H1 (cell line): ENCODE data around the gene TRIM62. TPM values are rescaled to one million over a fixed set of nuclear protein-coding genes. Genes with fewer than 3 reads are reported as not detected.

Experiments used
- CTCF ChIA-PET: fragments of 300-600 bp; sonication (Branson Sonifier 250); formaldehyde crosslinking; loops from one replicate; lab custom pipeline; 2021; ENCODE audit not compliant: partially characterized antibody; lab: Charles Lee
- POLR2A ChIA-PET: fragments of 300-600 bp; sonication (Branson Sonifier 250); formaldehyde crosslinking; loops from one replicate; lab custom pipeline; 2021; ENCODE audit warnings: inconsistent platforms; ENCODE audit not compliant: partially characterized antibody; lab: Charles Lee
- DNase-seq, 2 experiments: peaks; one replicate each; pipeline versions ENCODE4 v3.0.0 to v3.0.0-alpha.2; 2010 to 2022; ENCODE audit warnings: low spot score in 2 of 2, low read depth in 1 of 2, mixed read lengths in 1 of 2
- FAIRE-seq: peaks from 2 replicates; lab custom pipeline; 2011; peaks lifted over from hg19 to GRCh38; lab: Jason Lieb, UNC
- H2AFZ ChIP-seq: 2 replicates; pipeline ENCODE4 v1.8.1; 2012; ENCODE audit warnings: low read length, inconsistent platforms
- H2AK5ac ChIP-seq: 2 replicates; pipeline ENCODE4 v1.6.1; 2013; ENCODE audit warnings: low read depth, low read length
- H2BK120ac ChIP-seq: replicated peaks from 2 replicates; pipeline ENCODE3; 2013; ENCODE audit warnings: low read depth, low read length, inconsistent platforms
- H2BK12ac ChIP-seq: 2 replicates; pipeline ENCODE4 v1.6.1; 2013; ENCODE audit warnings: low read depth, low read length
- H2BK15ac ChIP-seq: 2 replicates; pipeline ENCODE4 v1.6.1; 2013; ENCODE audit warnings: low read length
- H2BK20ac ChIP-seq: 2 replicates; pipeline ENCODE4 v1.6.1; 2013; ENCODE audit warnings: low read length
- H2BK5ac ChIP-seq: 2 replicates; pipeline ENCODE4 v1.6.1; 2013; ENCODE audit warnings: low read depth, low read length
- H3K14ac ChIP-seq: 2 replicates; pipeline ENCODE4 v1.6.1; 2013; ENCODE audit warnings: inconsistent platforms; ENCODE audit not compliant: insufficient read length
- H3K18ac ChIP-seq: 2 replicates; pipeline ENCODE4 v1.6.1; 2013; ENCODE audit warnings: low read length; ENCODE audit errors: extremely low read depth
- H3K23ac ChIP-seq: 2 replicates; pipeline ENCODE4 v1.6.1; 2013; ENCODE audit warnings: inconsistent platforms; ENCODE audit not compliant: insufficient read length
- H3K23me2 ChIP-seq: 2 replicates; pipeline ENCODE4 v1.6.1; 2013; ENCODE audit warnings: low read depth, low read length
- H3K27ac ChIP-seq: 2 replicates; pipeline ENCODE4 v1.6.1; 2011; ENCODE audit warnings: low read depth, low read length, inconsistent platforms
- H3K27me3 ChIP-seq, 4 experiments: replicated peaks in 1 of 4; 1 replicate in 1 of 4; 2 replicates in 3 of 4; pipeline versions ENCODE4 v1.6.1 to v1.8.1; 2011 to 2013; ENCODE audit warnings: low read length in 3 of 4, mild to moderate bottlenecking in 3 of 4, inconsistent platforms in 2 of 4, mixed read lengths in 2 of 4, moderate library complexity in 1 of 4; ENCODE audit not compliant: control insufficient read depth in 3 of 4, insufficient read depth in 3 of 4; ENCODE audit errors: extremely low read depth in 1 of 4
- H3K36me3 ChIP-seq, 4 experiments: 2 replicates each; pipeline versions ENCODE4 v1.6.1 to v1.8.1; 2011 to 2013; ENCODE audit warnings: mild to moderate bottlenecking in 4 of 4, low read length in 3 of 4, moderate library complexity in 2 of 4, control low read depth in 1 of 4, inconsistent platforms in 1 of 4; ENCODE audit not compliant: insufficient read depth in 4 of 4, control insufficient read depth in 2 of 4
- H3K4ac ChIP-seq: replicated peaks from 2 replicates; pipeline ENCODE3; 2013; ENCODE audit warnings: low read length, low read depth, mixed read lengths, inconsistent platforms; ENCODE audit not compliant: insufficient read length
- H3K4me1 ChIP-seq, 4 experiments: replicated peaks in 1 of 4; 1 replicate in 1 of 4; 2 replicates in 3 of 4; pipeline versions ENCODE4 v1.6.1 to v1.8.1; 2011 to 2013; ENCODE audit warnings: low read length in 3 of 4, inconsistent platforms in 2 of 4, mixed read lengths in 1 of 4; ENCODE audit not compliant: insufficient read depth in 4 of 4, control insufficient read depth in 3 of 4
- H3K4me2 ChIP-seq, 2 experiments: 2 replicates each; pipeline versions ENCODE4 v1.6.1 to v1.8.1; 2011 to 2013; ENCODE audit warnings: low read depth in 2 of 2, low read length in 2 of 2, control low read depth in 1 of 2, inconsistent platforms in 1 of 2, mild to moderate bottlenecking in 1 of 2; ENCODE audit not compliant: insufficient read depth in 1 of 2
- H3K4me3 ChIP-seq, 4 experiments: fragments of 200-600, 300-600 bp in 1 of 4; sonication (generic), shearing (Covaris generic), sonication (Bioruptor Twin) in 1 of 4; 2 replicates each; pipeline versions ENCODE4 v1.5.1 to v1.8.1; 2011 to 2016; ENCODE audit warnings: low read length in 4 of 4, low read depth in 3 of 4, control low read depth in 2 of 4, inconsistent platforms in 2 of 4, mild to moderate bottlenecking in 2 of 4, mixed read lengths in 1 of 4, moderate library complexity in 1 of 4; ENCODE audit not compliant: insufficient read depth in 2 of 4; ENCODE audit errors: extremely low read depth in 1 of 4
- H3K56ac ChIP-seq: replicated peaks from 2 replicates; pipeline ENCODE3; 2013; ENCODE audit warnings: low read depth, mild to moderate bottlenecking, mixed read lengths, low read length, inconsistent platforms; ENCODE audit not compliant: insufficient read length
- H3K79me1 ChIP-seq: 2 replicates; pipeline ENCODE4 v1.6.1; 2013; ENCODE audit warnings: low read depth, low read length, control low read depth
- H3K79me2 ChIP-seq, 2 experiments: 2 replicates each; pipeline versions ENCODE4 v1.6.1 to v1.8.1; 2012 to 2013; ENCODE audit warnings: low read length in 2 of 2, mild to moderate bottlenecking in 2 of 2, inconsistent platforms in 1 of 2; ENCODE audit not compliant: insufficient read depth in 2 of 2, control insufficient read depth in 1 of 2
- H3K9ac ChIP-seq, 4 experiments: replicated peaks in 1 of 4; 1 replicate in 1 of 4; 2 replicates in 3 of 4; pipeline versions ENCODE4 v1.6.1 to v1.8.1; 2011 to 2013; ENCODE audit warnings: low read depth in 3 of 4, low read length in 3 of 4, control low read depth in 2 of 4, mild to moderate bottlenecking in 2 of 4, moderate library complexity in 2 of 4, inconsistent platforms in 1 of 4; ENCODE audit errors: extremely low read depth in 1 of 4
- H3K9me3 ChIP-seq, 2 experiments: 2 replicates each; pipeline versions ENCODE4 v1.6.1 to v1.8.1; 2012 to 2013; ENCODE audit warnings: mild to moderate bottlenecking in 2 of 2, moderate library complexity in 2 of 2, control low read depth in 1 of 2, inconsistent platforms in 1 of 2, low read depth in 1 of 2, low read length in 1 of 2, mixed read lengths in 1 of 2; ENCODE audit not compliant: insufficient read depth in 2 of 2
- H4K20me1 ChIP-seq, 2 experiments: replicated peaks in 1 of 2; 2 replicates each; pipeline versions ENCODE3 to v1.8.1; 2011 to 2013; ENCODE audit warnings: inconsistent platforms in 2 of 2, low read length in 2 of 2, mild to moderate bottlenecking in 1 of 2; ENCODE audit not compliant: insufficient read depth in 2 of 2, control insufficient read depth in 1 of 2
- H4K5ac ChIP-seq: 2 replicates; pipeline ENCODE4 v1.6.1; 2013; ENCODE audit warnings: low read length, low read depth, mixed read lengths, inconsistent platforms; ENCODE audit not compliant: insufficient read length
- H4K8ac ChIP-seq: 2 replicates; pipeline ENCODE4 v1.8.0; 2013; ENCODE audit warnings: mild to moderate bottlenecking, moderate library complexity, low read length, inconsistent platforms; ENCODE audit not compliant: insufficient read depth; ENCODE audit errors: extremely low read depth
- H4K91ac ChIP-seq: replicated peaks from 2 replicates; pipeline ENCODE3; 2013; ENCODE audit warnings: low read length, mixed read lengths, inconsistent platforms; ENCODE audit not compliant: insufficient read length
- ATF2 ChIP-seq: IDR thresholded peaks from 2 replicates; pipeline ENCODE4 v1.6.1; 2012; ENCODE audit warnings: low read length, inconsistent platforms
- CHD2 ChIP-seq: IDR thresholded peaks from 2 replicates; pipeline ENCODE4 v1.6.1; 2012; ENCODE audit warnings: low read length, improper control_type of control experiment
- E2F6 ChIP-seq: IDR thresholded peaks from 2 replicates; pipeline ENCODE4 v1.6.1; 2012; ENCODE audit warnings: inconsistent platforms
- EGR1 ChIP-seq: IDR thresholded peaks from 2 replicates; pipeline ENCODE4 v1.6.1; 2011; ENCODE audit warnings: low read depth, low read length, borderline replicate concordance
- KDM1A ChIP-seq: fragments of 200-600, 300-600 bp; sonication (generic); IDR thresholded peaks from 2 replicates; pipeline ENCODE4 v1.7.1; 2016; ENCODE audit warnings: mild to moderate bottlenecking, low read length, borderline replicate concordance
- MAFK ChIP-seq: IDR thresholded peaks from 2 replicates; pipeline ENCODE4 v1.6.1; 2012; ENCODE audit warnings: low read depth, mild to moderate bottlenecking, improper control_type of control experiment, low read length
- RAD21 ChIP-seq, 2 experiments: IDR thresholded peaks in 1 of 2; conservative IDR thresholded peaks in 1 of 2; 2 replicates each; pipeline ENCODE4 v1.6.1; 2011; ENCODE audit warnings: low read depth in 2 of 2, low read length in 2 of 2, improper control_type of control experiment in 1 of 2, inconsistent platforms in 1 of 2, mild to moderate bottlenecking in 1 of 2, moderate library complexity in 1 of 2
- SIN3A ChIP-seq, 2 experiments: IDR thresholded peaks in 1 of 2; conservative IDR thresholded peaks in 1 of 2; 2 replicates each; pipeline ENCODE4 v1.6.1; 2011 to 2012; ENCODE audit warnings: low read length in 2 of 2, improper control_type of control experiment in 1 of 2, low read depth in 1 of 2, mild to moderate bottlenecking in 1 of 2
- WGBS, 2 experiments: shearing (Covaris generic) in 1 of 2; methylation state at CpG; one replicate each; pipeline versions ENCODE4 v1.1.6 to v1.1.7; 2013 to 2015; ENCODE audit warnings: low lambda C conversion rate in 2 of 2, mixed read lengths in 2 of 2, inconsistent platforms in 1 of 2, low coverage in 1 of 2, missing lambda C conversion rate in 1 of 2; ENCODE audit not compliant: insufficient replicate concordance in 2 of 2, insufficient coverage in 1 of 2, insufficient read length in 1 of 2; ENCODE audit errors: extremely low coverage in 1 of 2, missing lambda C conversion rate in 1 of 2; 5-methylcytosine and 5-hydroxymethylcytosine counted together
- polyA plus RNA-seq, 7 experiments: library from polyadenylated mRNA; depleted of rRNA in 3 of 7; stranded (reverse) in 5 of 7; unstranded in 2 of 7; fragments of >200 nt in 5 of 7; fragments of 200-250 nt in 2 of 7; gene quantifications; 1 replicate in 5 of 7; 2 replicates in 1 of 7; 4 replicates in 1 of 7; pipeline versions ENCODE4 v1.2.1 to v1.2.3, GENCODE V29; 2011 to 2013; ENCODE audit warnings: missing spikeins in 2 of 7, mixed read lengths in 2 of 7
- total RNA-seq: library from RNA; stranded (reverse); fragmentation: NEBNext Ultra II Directional; extraction: Animal tissue kit (Norgen Biotek cat#: 25700); gene quantifications from 2 replicates; pipeline ENCODE4 v1.2.1, GENCODE V29; 2021

TRIM62 gene
- total and polyA plus RNA-seq, 2 of the 8 experiments (the other 6 are each of a cell fraction or from before 2014, with no cell fraction given), result 6.3 to 10.8 TPM

- Histone ChIP-seq H3K9me3 (no peaks in the 10 kb centered on the region), H3K4me1 (no peaks in the 10 kb centered on the region), H3K23me2 (no peaks in the 10 kb centered on the region), H3K27me3 (peaks cover 0 to 2% (median under 1%) of the 10 kb centered on the region in 4 experiments; a peak in 2 of 7 replicates), H3K27ac (no peak overlapping the region), H3K23ac (no peak overlapping the region), H3K9ac (no peak overlapping the region), H4K8ac (no peak overlapping the region), H2AK5ac (no peak overlapping the region), H2AFZ (no peak overlapping the region), H2BK5ac (no peak overlapping the region), H2BK12ac (no peak overlapping the region), H4K91ac (no peak overlapping the region), H3K18ac (no peak overlapping the region), H3K79me1 (no peaks in the 10 kb centered on the region), H3K36me3 (no peaks in the 10 kb centered on the region), H2BK20ac (no peak overlapping the region), H3K4me3 (no peak overlapping the region), H3K79me2 (no peaks in the 10 kb centered on the region), H4K5ac (no peak overlapping the region), H3K4me2 (no peak overlapping the region), H2BK120ac (no peak overlapping the region), H3K4ac (no peak overlapping the region), H2BK15ac (no peak overlapping the region), H3K14ac (no peak overlapping the region), H3K56ac (no peak overlapping the region), H4K20me1 (no peaks in the 10 kb centered on the region)
- TF ChIP-seq MAFK, result no peak
- TF ChIP-seq SIN3A (conservative IDR thresholded peaks at IDR 0.05 in 1 of 2, IDR thresholded peaks at IDR 0.05 in 1 of 2; ENCODE audit: low read depth in 1 of 2, low read length in 2 of 2), result no peak
- no peak for TF ChIP-seq E2F6
- TF ChIP-seq RAD21 (IDR thresholded peaks at IDR 0.05 in 1 of 2, conservative IDR thresholded peaks at IDR 0.05 in 1 of 2; ENCODE audit: low read depth in 2 of 2, low read length in 2 of 2), result no peak
- no peak for TF ChIP-seq CHD2
- TF ChIP-seq ATF2, result no peak
- no peak for TF ChIP-seq EGR1
- no peak for TF ChIP-seq KDM1A
- ChIA-PET POLR2A (no interaction called here), CTCF (interaction anchor here (1.0 kb wide), 1 partner anchor 10 kb away, joined by 3 read pairs; the partner anchor contains the start of gene TRIM62)
- DNase-seq, result no peak
- WGBS, 2 experiments, result 82% methylated on average over 2 of the region's 2 CpGs; no CpG with 5 or more reads in 1 of the 2 experiments
- FAIRE-seq, result no peak
These were observed 10.0 kb upstream of the TRIM62 start for GRCh38 chr1:33191731-33192275.
